Activated CD4-positive, CD25-positive, alpha-beta regulatory T cell treated with anti-CD3 and anti-CD28 coated beads, Interleukin-2, amount 50 U/mL, for 24 hours (primary cell): ENCODE measurements around the gene CNTNAP4.

Experiments used
- ATAC-seq, 2 donors: fragments of 150-1000 bp; cut with Tn5 transposase; one replicate each; pipeline ENCODE4 v1.10.0; 2021; ENCODE audit warnings: mild to moderate bottlenecking in 1 of 2, moderate library complexity in 1 of 2

CNTNAP4 gene

DNA sequence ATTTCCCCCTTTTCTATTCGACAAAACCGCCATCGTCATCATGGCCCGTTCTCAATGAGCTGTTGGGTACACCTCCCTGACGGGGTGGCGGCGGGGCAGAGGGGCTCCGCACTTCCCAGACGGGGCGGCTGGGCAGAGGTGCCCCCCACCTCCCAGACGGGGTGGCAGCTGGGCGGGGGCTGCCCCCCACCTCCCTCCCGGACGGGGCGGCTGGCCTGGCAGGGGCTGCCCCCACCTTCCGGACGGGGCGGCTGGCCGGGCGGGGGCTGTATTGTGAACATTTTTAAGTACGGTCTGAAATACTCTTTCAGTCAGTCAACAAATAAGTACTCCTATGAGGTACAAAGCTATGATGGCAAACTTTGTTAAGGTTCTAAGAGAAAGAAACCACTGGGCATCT is 222.8 kb downstream of the CNTNAP4 start:
- no peak for ATAC-seq

- ATAC-seq: no peak
These were observed 224.9 kb downstream of the CNTNAP4 start for GRCh38 chr16:76502063-76502462.

DNA sequence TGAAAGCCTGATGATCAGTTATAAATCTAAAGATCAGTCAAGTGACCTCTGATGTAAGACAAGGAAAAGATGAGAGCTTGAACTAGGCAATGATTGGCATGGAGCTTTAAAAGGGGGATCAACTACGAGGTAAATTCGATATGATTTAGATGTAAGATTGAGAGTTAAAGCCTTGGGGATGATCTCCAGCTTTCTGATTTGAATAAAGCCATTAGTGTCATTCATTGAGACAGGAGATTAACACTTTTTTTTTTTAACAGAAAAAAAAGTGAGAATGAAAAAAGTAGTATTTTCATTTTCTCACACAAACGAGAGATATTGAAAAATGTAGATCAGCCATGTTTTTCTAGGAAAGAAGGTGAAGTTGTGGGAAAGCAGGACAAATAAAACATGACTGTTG is 225.4 kb downstream of the CNTNAP4 start:
- ATAC-seq: no peak

DNA sequence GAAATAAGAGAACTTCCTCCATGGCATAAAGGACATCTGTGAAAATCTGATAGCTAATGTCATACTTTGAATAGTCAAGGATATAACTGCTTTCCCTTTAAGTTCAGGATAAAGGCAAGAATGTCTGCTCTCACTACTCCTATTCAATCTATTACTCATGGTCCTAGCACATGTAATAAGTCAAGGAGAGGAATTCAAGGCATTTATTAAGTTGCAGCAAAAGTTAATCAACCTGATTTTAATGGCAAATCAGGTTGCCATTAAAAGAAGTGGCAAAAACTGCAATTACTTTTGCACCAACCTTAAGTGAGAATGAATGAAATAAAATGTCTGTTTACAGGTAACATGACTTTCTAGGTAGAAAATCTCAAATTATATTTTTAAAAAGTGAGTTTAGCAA is 225.9 kb downstream of the CNTNAP4 start:
- ATAC-seq: no peak

- no peak for ATAC-seq
These were observed 234.0 kb downstream of the CNTNAP4 start for GRCh38 chr16:76511203-76511602.

- no peak for ATAC-seq
These were observed 241.6 kb downstream of the CNTNAP4 start for GRCh38 chr16:76518781-76519180.

DNA sequence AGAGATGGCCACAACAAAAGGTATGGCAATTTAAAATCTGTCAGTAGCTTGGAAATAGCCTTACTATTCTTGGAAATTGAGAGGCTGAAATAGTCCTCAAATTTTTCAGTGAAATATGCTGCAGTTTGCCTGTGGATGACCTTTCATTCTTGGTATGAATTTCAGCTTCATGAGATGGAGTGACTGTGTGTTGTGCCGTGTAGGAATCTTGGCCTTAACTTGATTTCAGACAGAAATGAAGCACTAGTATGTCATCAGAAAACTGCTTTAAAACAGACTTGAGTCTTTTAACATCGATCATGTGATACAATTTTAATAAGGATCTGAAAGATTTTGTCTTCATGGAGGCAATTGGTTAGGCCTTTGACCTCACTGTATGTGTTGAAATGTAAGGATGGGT is 247.2 kb downstream of the CNTNAP4 start:
- ATAC-seq: no peak

GRCh38 chr16:76524769-76525168 is 247.6 kb downstream of the CNTNAP4 start:
- ATAC-seq: no peak

GRCh38 chr16:76527244-76527643 is 250.0 kb downstream of the CNTNAP4 start:
- no peak for ATAC-seq

- ATAC-seq: no peak
These were observed 251.9 kb downstream of the CNTNAP4 start for GRCh38 chr16:76529120-76529519.

- no peak for ATAC-seq
These were observed 254.0 kb downstream of the CNTNAP4 start for GRCh38 chr16:76531236-76531635.

GRCh38 chr16:76532188-76532973 is 255.2 kb downstream of the CNTNAP4 start:
- ATAC-seq: no peak

DNA sequence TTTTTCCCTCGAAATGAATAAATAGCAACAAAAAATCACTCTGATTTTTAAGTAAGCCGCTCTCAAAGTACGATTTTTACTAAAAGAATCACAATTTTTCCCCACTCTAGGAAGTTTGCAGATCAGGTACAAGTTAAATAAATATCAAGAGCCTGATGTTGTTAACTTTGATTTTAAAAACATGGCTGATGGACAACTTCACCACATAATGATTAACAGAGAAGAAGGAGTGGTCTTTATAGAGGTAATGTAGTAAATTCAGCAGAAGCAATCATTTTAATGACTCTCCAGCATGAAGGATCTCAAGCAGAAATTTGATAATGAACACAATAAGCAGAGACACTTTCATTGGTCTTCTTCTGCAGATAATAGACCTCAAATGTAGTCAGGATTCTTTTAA is 262.4 kb downstream of the CNTNAP4 start:
- no peak for ATAC-seq

DNA sequence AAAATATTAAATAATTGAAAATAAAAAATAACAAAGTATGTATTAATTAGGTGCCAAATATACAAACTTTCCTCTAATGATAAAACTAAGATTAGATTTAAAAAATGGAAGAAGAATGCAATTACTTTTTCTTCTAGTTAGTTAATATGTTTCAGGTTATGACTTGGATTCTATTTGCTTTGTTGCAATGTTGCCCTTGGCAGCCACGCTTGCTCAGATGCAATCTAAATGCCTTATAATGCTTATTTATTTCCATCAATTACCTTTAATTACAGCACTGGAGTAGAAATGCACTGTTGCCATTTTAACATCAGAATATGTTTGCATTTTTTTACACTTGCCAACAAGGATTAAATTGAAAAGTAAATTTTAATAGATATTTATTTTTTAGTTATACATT is 263.9 kb downstream of the CNTNAP4 start:
- ATAC-seq: no peak

DNA sequence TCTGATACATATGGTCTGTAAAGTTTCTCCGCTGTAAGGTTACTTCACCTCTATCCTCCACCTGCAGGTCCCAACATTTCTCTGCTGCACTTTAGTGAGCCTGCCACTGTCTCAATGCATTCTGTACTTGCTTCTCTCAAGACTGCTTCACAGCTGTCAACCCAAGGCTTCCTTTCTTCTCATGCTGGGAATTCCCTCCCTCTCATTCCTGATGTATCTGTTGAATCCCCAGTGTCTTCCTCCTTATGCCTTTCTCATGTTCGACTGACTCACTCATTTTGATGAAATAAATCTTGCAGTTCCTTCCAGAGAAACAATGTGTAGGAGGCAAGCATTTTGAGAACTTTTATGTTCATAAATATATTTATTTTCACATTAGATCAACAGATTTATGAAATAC is 288.3 kb downstream of the CNTNAP4 start:
- no peak for ATAC-seq

DNA sequence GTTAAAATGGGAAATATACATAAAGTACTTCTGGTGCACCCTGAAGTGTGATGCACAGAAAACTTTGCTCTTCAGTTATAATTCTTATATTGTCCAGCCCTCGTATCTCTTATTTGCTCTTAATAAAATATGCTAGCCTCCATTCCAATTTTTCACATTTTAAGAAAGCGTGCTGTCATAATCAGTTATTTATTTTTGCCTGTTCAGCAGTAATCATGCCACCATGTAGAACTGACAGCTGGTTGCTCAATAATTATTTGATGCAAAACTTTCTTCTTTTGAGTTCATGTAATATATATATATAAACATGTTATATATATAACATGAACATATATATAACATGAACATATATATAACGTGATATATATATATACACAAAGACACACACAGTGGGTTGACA is 294.6 kb downstream of the CNTNAP4 start:
- no peak for ATAC-seq

- ATAC-seq: no peak
These were observed 296.1 kb downstream of the CNTNAP4 start for GRCh38 chr16:76573281-76573680.

- no peak for ATAC-seq
These were observed 297.4 kb downstream of the CNTNAP4 start for GRCh38 chr16:76574651-76575050.

- ATAC-seq: no peak
These were observed 299.3 kb downstream of the CNTNAP4 start for GRCh38 chr16:76576526-76576925.

DNA sequence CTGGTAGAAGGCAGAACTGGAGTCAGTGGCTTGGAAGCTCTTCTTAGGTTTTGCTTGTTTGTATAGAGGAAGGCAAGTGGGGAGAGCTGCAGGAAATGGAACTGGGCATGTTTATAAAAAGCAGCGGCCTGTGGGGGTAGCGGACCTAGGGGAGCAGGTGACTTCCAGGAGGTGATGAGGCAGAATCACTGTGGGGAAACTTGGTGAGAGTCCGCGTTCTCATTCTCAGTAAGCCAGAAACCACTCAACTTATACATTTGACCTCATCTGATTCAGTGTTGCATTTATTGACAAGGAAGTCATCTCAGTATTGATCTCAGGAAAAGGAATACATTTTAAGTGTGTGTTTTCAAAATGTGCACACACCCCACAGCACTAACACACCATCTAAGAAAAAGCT is 299.8 kb downstream of the CNTNAP4 start:
- no peak for ATAC-seq

DNA sequence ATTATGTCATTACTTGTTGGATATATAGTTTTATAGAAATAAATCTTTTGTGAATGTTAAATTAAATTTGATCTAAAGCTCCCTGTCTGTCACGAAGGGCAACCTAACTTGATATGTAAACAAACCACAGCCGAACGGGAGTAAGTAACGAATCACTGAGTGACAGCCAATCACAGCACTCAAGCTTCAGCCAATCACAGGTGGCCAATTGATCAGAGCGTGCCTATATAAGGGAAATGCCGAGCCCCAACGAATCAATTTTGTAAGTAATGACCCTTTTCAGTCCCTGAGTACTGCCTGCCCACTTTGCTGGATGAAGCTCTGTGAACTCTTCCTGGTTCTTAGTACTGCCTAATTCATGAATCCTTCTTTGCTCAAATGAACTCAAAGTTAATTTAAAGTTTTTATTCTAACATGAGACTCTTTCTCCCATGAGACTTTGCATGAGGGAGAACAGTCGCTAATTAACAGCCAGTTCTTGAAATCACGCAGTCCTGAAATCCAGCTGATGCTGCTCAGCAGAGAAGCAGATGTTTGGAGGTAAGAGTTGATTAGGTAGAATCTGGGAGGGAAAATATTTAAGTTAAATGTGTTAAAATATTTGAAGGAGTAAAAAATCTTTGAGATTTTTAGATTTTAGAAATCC is 302.2 kb downstream of the CNTNAP4 start:
- ATAC-seq: no peak

GRCh38 chr16:76583466-76583865 is 306.3 kb downstream of the CNTNAP4 start:
- no peak for ATAC-seq

DNA sequence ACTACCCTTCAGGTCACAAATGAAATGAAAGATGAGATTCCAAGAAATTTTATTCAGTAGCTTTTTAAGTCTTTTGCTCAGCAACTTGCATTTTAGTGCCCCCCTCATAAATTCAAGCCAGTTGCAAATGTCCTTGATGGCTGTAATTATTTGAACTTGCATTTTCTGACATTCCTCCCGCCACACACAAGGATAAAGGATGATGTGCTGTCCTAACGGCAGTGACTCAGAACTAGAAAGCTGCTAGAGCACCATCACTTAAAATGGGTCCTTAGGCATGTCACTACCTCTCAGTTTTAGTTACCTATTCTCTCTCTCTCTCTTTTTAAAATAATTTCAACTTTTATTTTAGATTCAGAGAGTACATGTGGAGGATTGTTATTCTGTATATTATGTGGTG is 306.7 kb downstream of the CNTNAP4 start:
- no peak for ATAC-seq

DNA sequence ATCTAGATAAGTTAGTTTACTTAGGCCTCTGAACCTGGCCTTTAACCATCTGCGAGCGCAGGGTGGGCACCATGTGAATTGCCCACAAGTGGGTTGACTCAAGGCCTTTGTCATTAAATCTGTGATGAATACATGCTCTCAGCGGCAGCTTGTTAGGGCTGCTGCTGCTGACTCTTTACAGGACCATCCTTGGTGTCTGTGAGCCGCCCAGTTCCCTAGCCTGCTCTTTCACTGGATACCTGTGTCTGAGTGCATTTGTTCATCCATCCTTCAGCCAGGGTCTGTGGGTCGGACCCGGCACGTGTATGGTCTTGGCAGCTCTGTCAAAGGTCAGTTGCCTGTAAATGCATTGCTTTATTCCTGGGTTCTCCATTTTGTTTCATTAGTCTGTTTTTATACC is 321.3 kb downstream of the CNTNAP4 start:
- ATAC-seq: no peak

GRCh38 chr16:76607317-76607716 is 330.1 kb downstream of the CNTNAP4 start:
- ATAC-seq: no peak
